K562 (cell line): ENCODE measurements around the gene SETD4. TPM values are rescaled to one million over a fixed set of nuclear protein-coding genes. Genes with fewer than 3 reads are reported as not detected.

Experiments
- ARNT ChIP-seq, 2 experiments: fragments of 450-650 bp; IDR thresholded peaks; 2 replicates each; pipeline ENCODE4 v1.6.1; 2016; ENCODE audit warnings: mild to moderate bottlenecking in 1 of 2
- BRCA1 ChIP-seq, 2 experiments: fragments of 450-650 bp in 1 of 2; sonication (generic) in 1 of 2; formaldehyde crosslinking in 1 of 2; IDR thresholded peaks; 2 replicates each; pipeline versions ENCODE4 v1.5.0 to v1.6.1; 2017 to 2020; ENCODE audit warnings: mild to moderate bottlenecking in 1 of 2, missing genetic modification reagents in 1 of 2
- EP300 ChIP-seq: IDR thresholded peaks from 2 replicates; pipeline ENCODE4 v1.6.1; 2012; ENCODE audit warnings: low read length, improper control_type of control experiment
- FUS ChIP-seq: fragments of 200-400 bp; formaldehyde crosslinking; optimal IDR thresholded peaks from 2 replicates; pipeline ENCODE3; 2017; ENCODE audit warnings: low read depth, low read length
- HDAC1 ChIP-seq, 2 experiments: fragments of 450-650 bp; IDR thresholded peaks; 2 replicates each; pipeline ENCODE4 v1.6.1; 2016 to 2017; ENCODE audit warnings: inconsistent platforms in 1 of 2, mild to moderate bottlenecking in 1 of 2, moderate library complexity in 1 of 2
- HLTF ChIP-seq: fragments of 450-650 bp; IDR thresholded peaks from 2 replicates; pipeline ENCODE4 v1.6.1; 2016
- LEF1 ChIP-seq: fragments of 450-650 bp; IDR thresholded peaks from 2 replicates; pipeline ENCODE4 v1.6.1; 2016; ENCODE audit warnings: mild to moderate bottlenecking
- MCM5 ChIP-seq: fragments of 450-650 bp; IDR thresholded peaks from 2 replicates; pipeline ENCODE4 v1.6.1; 2016; ENCODE audit warnings: low read depth
- MEF2A ChIP-seq: IDR thresholded peaks from 2 replicates; pipeline ENCODE4 v1.6.1; 2011; ENCODE audit warnings: low read depth, mild to moderate bottlenecking, low read length, moderate library complexity; ENCODE audit not compliant: control insufficient read depth
- POLR2AphosphoS5 ChIP-seq: IDR thresholded peaks from 2 replicates; pipeline ENCODE4 v1.6.1; 2011; ENCODE audit warnings: mild to moderate bottlenecking, low read depth, low read length, moderate library complexity; ENCODE audit not compliant: control insufficient read depth, insufficient read depth
- POLR2G ChIP-seq: fragments of 200-400 bp; formaldehyde crosslinking; IDR thresholded peaks from 2 replicates; pipeline ENCODE4 v1.6.1; 2017; ENCODE audit warnings: low read depth, mild to moderate bottlenecking, antibody characterized with exemption, low read length, moderate library complexity
- PRPF4 ChIP-seq: fragments of 200-400 bp; formaldehyde crosslinking; IDR thresholded peaks from one replicate; pipeline ENCODE4 v1.6.1; 2017; ENCODE audit warnings: low read length, low read depth, mild to moderate bottlenecking; ENCODE audit not compliant: insufficient read depth, poor library complexity, severe bottlenecking
- RFX7 ChIP-seq: fragments of 250-450 bp; sonication (Bioruptor Pico); IDR thresholded peaks from 2 replicates; pipeline ENCODE4 v1.5.1; 2021; ENCODE audit warnings: mild to moderate bottlenecking
- RNF2 ChIP-seq: sonication (generic); IDR thresholded peaks from 2 replicates; pipeline ENCODE4 v1.6.1; 2016
- XRCC4 ChIP-seq: IDR thresholded peaks from one replicate; pipeline ENCODE4 v1.6.1; 2011; ENCODE audit not compliant: insufficient read depth, insufficient read length; ENCODE audit errors: extremely low read depth
- ZNF354B ChIP-seq: fragments of 250-450 bp; sonication (Bioruptor Pico); IDR thresholded peaks from 2 replicates; pipeline ENCODE4 v1.4.0; 2020
- ZNF780A ChIP-seq: fragments of 250-450 bp; sonication (Bioruptor Pico); IDR thresholded peaks from 2 replicates; pipeline ENCODE4 v1.5.0; 2021; ENCODE audit warnings: mild to moderate bottlenecking
- polyA plus RNA-seq, 8 experiments: library from polyadenylated mRNA; depleted of rRNA in 4 of 8; stranded (reverse) in 5 of 8; unstranded in 3 of 8; fragments of >200 nt; fragmentation: Nextera tagmentation in 2 of 8; fragmentation: Illumina TruSeq in 1 of 8; extraction: Ambion mirVana in 2 of 8; extraction: Trizol in 1 of 8; gene quantifications; 2 replicates each; pipeline versions ENCODE4 v1.2.1 to v1.2.3, GENCODE V29; 2011 to 2014; ENCODE audit warnings: inconsistent platforms in 1 of 8, missing spikeins in 1 of 8
- total RNA-seq, 7 experiments: library from RNA; depleted of rRNA in 6 of 7; stranded (reverse); fragments of >200 nt in 6 of 7; fragmentation: Illumina TruSeq in 2 of 7; extraction: Trizol in 2 of 7; gene quantifications; 2 replicates each; pipeline versions ENCODE4 v1.2.1 to v1.2.3, GENCODE V29; 2011 to 2021; ENCODE audit warnings: low replicate concordance in 1 of 7
- TF ChIP-seq, protein P1 (sequence below): sonication (generic); formaldehyde crosslinking; IDR thresholded peaks from 2 replicates; pipeline ENCODE4 v1.8.0; 2022; ENCODE audit warnings: mild to moderate bottlenecking, missing genetic modification reagents
- TF ChIP-seq, protein P2 (sequence below): fragments of 250-450 bp; sonication (Bioruptor Pico); IDR thresholded peaks from 2 replicates; pipeline ENCODE4 v1.5.0; 2021; ENCODE audit warnings: mild to moderate bottlenecking, moderate library complexity
- TF ChIP-seq, protein P3 (sequence below): fragments of 450-650 bp; formaldehyde crosslinking; IDR thresholded peaks from 2 replicates; pipeline ENCODE4 v1.4.0; 2020; ENCODE audit warnings: mild to moderate bottlenecking, moderate library complexity

Gene SETD4
- total and polyA plus RNA-seq, 9 of the 15 experiments (the other 6 are each of a cell fraction or from before 2014, with no cell fraction given): 16.1 to 51.3 (median 25.7) TPM

DNA sequence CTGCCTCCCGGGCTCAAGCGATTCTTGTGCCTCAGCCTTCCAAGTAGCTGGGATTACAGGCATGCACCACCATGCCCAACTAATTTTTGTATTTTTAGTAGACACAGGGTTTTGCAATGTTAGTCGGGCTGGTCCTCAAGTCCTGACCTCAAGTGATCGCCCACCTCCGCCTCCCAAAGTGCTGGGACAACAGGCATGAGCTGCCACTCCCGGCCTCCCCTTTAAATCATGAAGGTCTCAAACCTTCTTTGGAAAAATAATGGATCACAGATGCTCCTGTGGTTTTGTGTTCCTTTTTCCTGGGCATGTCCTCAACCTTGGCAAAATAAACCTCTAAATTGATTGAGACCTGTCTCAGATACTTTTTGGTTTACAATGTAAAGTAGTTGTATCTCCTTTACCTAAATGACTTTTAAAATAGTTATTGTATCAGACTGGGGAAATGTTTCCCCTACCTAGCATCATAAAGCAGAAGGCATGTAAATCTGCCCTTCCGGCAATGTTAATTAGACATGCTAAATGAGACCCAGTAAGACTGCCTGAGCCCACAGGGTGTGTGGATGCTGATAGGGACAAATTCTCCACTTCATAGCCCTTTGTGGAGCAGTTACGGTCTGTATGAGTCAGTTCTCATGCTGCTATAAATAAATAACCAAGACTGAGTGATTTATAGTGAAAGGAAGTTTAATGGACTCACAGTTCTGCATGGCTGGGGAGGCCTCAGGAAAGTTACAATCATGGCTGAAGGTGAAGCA is 37.3 kb upstream of the SETD4 start (continued):
- TF ChIP-seq, protein P1, sequence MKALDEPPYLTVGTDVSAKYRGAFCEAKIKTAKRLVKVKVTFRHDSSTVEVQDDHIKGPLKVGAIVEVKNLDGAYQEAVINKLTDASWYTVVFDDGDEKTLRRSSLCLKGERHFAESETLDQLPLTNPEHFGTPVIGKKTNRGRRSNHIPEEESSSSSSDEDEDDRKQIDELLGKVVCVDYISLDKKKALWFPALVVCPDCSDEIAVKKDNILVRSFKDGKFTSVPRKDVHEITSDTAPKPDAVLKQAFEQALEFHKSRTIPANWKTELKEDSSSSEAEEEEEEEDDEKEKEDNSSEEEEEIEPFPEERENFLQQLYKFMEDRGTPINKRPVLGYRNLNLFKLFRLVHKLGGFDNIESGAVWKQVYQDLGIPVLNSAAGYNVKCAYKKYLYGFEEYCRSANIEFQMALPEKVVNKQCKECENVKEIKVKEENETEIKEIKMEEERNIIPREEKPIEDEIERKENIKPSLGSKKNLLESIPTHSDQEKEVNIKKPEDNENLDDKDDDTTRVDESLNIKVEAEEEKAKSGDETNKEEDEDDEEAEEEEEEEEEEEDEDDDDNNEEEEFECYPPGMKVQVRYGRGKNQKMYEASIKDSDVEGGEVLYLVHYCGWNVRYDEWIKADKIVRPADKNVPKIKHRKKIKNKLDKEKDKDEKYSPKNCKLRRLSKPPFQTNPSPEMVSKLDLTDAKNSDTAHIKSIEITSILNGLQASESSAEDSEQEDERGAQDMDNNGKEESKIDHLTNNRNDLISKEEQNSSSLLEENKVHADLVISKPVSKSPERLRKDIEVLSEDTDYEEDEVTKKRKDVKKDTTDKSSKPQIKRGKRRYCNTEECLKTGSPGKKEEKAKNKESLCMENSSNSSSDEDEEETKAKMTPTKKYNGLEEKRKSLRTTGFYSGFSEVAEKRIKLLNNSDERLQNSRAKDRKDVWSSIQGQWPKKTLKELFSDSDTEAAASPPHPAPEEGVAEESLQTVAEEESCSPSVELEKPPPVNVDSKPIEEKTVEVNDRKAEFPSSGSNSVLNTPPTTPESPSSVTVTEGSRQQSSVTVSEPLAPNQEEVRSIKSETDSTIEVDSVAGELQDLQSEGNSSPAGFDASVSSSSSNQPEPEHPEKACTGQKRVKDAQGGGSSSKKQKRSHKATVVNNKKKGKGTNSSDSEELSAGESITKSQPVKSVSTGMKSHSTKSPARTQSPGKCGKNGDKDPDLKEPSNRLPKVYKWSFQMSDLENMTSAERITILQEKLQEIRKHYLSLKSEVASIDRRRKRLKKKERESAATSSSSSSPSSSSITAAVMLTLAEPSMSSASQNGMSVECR (CRISPR knock-in tag): no peak
- TF ChIP-seq, protein P2, sequence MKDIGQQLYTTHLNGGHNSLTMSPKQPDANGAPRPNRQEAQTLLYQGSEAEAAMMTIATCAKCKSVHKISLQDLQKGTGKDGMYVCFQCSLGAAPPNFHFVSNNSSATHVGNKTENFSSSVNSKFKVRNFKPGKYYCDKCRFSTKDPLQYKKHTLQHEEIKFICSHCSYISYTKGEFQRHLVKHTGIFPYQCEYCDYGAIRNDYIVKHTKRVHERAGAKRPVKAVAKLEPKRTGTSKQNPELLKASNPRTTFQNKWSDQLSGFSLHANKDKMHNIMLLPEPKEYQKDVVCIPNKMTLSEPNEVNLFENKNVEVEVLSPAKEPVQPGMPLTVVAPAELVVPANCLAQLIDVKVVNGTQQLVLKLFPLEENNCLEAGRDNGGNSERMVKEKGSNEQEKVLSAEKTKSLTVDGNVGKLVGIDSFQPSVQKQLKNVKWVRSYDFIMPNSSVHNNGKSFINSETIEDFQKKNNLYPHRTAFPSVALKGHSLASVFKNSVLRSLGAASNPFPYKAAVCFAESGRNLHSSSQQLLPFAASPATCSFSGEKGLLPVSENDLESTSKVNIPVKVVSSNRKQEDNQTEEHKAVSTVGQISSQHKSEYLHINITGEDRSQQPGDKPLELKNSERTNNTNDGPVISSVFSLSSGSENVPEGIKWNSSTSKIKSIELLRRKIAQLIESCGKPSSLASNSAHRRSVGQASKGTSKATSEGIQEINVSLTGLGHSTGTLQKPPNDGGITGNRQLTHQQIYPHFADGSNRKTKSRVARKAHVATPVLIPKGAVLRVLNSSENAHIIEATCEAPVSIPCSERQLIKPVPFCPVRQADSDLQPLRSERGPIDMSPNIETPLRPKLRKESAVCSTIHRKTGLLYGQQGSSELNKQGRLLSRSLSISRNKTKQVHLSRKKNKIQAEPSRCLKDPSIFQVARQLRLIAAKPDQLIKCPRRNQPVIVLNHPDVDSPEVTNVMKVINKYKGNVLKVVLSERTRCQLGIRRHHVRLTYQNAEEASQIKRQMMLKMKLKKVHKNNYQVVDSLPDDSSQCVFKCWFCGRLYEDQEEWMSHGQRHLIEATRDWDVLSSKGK: no peak
- TF ChIP-seq, protein P3, sequence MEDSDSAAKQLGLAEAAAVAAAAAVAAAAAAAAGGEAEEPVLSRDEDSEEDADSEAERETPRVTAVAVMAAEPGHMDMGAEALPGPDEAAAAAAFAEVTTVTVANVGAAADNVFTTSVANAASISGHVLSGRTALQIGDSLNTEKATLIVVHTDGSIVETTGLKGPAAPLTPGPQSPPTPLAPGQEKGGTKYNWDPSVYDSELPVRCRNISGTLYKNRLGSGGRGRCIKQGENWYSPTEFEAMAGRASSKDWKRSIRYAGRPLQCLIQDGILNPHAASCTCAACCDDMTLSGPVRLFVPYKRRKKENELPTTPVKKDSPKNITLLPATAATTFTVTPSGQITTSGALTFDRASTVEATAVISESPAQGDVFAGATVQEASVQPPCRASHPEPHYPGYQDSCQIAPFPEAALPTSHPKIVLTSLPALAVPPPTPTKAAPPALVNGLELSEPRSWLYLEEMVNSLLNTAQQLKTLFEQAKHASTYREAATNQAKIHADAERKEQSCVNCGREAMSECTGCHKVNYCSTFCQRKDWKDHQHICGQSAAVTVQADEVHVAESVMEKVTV (CRISPR knock-in tag): no peak
- TF ChIP-seq ARNT (IDR thresholded peaks at IDR 0.05) (no peak), POLR2AphosphoS5 (peak; percentile 44; the same call in 1 of the 2 replicates), ZNF780A (CRISPR knock-in tag) (no peak), XRCC4 (no peak), MCM5 (no peak), FUS (no peak), EP300 (peak; percentile 41; the same call in 1 of the 2 replicates), HDAC1 (IDR thresholded peaks at IDR 0.05) (no peak), MEF2A (peak; percentile 92), HLTF (no peak), PRPF4 (no peak), RFX7 (no peak), RNF2 (0 out of 2 replicates have a peak, but pooled peaks have one; percentile 39), BRCA1 (IDR thresholded peaks at IDR 0.05) (no peak), BRCA1 (CRISPR knock-in tag; IDR thresholded peaks at IDR 0.05) (no peak), POLR2G (no peak), ZNF354B (CRISPR knock-in tag) (no peak), LEF1 (peak; percentile 75; the same call in 1 of the 2 replicates)
